ENCODE data around the gene LY9.

LY9 gene

DNA sequence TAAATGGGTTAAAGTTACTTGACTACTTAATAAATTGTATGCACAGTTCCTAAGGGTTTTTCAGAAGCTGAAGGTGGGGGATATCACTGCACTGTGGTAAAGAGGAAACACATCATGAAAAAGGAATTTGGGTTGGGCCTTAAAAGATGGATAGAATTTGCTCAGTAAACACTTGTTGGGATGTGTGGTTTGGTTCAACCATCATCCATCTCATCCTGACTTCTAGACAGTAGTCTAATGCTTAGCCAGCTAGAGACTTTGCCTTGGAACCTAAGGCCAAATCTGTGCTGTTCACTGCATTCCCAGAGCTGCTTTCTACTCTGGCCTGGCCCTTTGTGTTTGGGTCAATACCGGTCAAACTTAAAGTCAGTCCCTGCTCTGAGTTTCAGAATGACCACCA lies 30.6 kb downstream of the LY9 start:
- no peak for DNase-seq (ENCODE audit: low read depth, low spot score)
- no peak overlapping the region for H3K4me3 ChIP-seq (ENCODE audit: low read length)

GRCh38 chr1:160827418-160827817 lies 31.4 kb downstream of the LY9 start:
- no peak overlapping the region for H3K4me3 ChIP-seq (ENCODE audit: low read length)
- DNase-seq (ENCODE audit: low read depth, low spot score): no peak

- H3K4me3 ChIP-seq (ENCODE audit: low read length): no peak overlapping the region
- DNase-seq (ENCODE audit: low read depth, low spot score): no peak
These were observed 33.8 kb downstream of the LY9 start for GRCh38 chr1:160829766-160830165.

- DNase-seq (ENCODE audit: low read depth, low spot score): peak; percentile 64
- H3K4me3 ChIP-seq (ENCODE audit: low read length): no peak overlapping the region
These were observed 34.6 kb downstream of the LY9 start for GRCh38 chr1:160830321-160831153.

DNA sequence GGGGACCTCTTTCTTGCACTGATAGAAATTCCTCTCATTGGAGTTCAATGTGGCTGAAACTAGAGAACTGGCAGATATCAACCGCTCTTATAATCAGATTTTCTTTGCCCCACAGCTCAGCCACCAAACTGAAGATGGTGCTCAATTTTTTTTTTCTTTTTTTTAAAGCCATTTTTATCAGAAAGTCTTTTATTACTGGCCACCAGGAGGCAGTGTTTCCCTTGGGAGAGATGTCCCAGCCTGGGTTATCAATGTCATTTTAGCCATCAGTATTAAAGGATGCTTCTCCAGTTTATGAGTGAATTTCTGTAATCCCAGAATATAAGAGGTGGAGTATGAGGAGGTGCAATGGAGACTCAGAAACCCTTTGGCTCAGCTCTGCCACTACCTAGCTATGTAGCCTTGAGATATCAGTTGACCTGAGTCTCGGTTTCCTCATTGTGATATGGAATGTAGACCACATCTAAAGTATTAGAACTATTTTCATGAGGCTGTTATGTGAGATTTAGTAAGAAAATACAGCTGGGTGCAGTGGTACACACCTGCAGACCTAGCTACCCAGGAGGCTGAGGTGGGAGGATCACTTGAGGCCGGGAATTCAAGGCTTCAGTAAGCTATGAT lies 39.1 kb downstream of the LY9 start:
- DNase-seq (ENCODE audit: low read depth, low spot score): peak; percentile 44

GRCh38 chr1:160835751-160836150 lies 39.8 kb downstream of the LY9 start:
- DNase-seq (ENCODE audit: low read depth, low spot score): no peak
- no peak overlapping the region for H3K4me3 ChIP-seq (ENCODE audit: low read length)

More for the DNA sequence above, 39.1 kb downstream of the LY9 start:
- H3K4me3 ChIP-seq (ENCODE audit: low read length): no peak overlapping the region

DNA sequence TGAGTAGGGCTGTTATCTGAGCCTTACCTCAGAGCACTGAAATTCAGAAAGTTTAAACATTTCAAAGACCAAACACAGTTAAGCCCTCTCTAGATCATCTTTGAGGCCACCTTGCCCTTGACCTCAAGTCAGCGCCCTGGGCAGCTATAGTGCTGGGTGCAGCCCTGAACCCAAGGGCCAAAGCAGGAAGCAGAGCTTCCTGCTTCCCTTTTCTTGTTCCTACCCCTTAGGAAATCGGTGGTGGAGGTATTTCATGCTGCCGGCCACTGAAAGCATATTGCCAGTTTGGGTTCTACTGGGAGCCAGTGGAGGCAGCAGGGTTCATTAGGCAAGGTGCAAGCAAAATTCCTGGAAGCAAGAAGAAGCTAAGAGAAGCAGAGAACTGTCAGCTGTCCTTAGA lies 40.6 kb downstream of the LY9 start:
- DNase-seq (ENCODE audit: low read depth, low spot score): no peak
- no peak overlapping the region for H3K4me3 ChIP-seq (ENCODE audit: low read length)

GRCh38 chr1:160836981-160837557 lies 41.1 kb downstream of the LY9 start:
- peak; percentile 18 for DNase-seq (ENCODE audit: low read depth, low spot score)
- peak overlapping the region; percentile 7 for H3K4me3 ChIP-seq (ENCODE audit: low read length)

DNA sequence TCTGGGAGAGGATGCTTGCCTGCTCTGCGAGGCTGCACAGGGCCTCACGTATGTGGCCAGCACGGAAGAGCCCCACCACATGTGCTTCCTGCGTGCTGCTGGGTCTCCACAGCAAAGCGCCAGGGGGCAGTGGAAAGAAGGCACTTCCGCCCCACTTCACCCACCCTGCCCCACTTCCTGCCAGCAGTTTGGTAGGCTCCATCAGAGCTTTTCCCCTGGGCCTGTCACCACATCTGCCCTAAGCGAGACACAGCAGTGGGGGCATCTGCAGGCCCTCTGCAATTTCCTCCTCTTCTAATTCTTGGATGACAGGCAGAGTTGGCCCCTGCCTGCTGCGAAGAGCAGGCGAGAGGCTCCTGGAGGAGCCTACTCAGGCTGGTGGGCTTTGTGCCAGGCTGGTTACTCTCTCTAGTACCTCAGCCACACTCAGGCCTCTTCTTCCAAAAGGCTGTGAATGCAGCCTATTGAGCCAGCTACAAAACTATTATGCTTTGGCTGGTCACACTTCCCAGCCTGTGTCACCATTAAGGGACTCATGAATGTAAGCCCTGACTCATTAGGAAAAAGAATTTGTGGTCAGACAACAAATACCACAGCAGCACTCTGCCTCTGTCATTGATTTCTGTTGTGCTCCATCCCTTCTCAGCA lies 41.7 kb downstream of the LY9 start:
- peak overlapping the region; percentile 24 for H3K4me3 ChIP-seq (ENCODE audit: low read length)
- DNase-seq (ENCODE audit: low read depth, low spot score): peak; percentile 98

DNA sequence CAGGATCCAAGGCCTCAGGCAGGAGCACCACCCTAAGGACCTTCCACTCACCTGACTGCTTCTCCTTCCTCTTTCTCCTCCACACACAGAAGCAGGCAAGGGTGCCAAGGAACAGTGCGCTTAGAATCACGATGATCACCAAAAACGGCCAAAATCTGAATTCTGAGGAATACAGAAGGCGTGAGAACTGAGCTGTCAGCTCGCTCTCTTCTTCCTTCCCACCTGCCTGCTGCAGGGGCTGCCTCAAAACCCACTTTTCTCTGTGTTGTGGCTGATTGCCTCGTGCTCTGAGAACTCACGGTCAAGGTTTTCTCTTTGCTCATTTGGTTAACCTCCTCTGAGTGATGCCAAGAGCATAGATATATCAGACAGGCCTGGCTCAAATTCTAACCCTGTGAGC lies 42.9 kb downstream of the LY9 start:
- peak; percentile 77 for DNase-seq (ENCODE audit: low read depth, low spot score)
- no peak overlapping the region; the same call in 1 of the 2 replicates for H3K4me3 ChIP-seq (ENCODE audit: low read length)

DNA sequence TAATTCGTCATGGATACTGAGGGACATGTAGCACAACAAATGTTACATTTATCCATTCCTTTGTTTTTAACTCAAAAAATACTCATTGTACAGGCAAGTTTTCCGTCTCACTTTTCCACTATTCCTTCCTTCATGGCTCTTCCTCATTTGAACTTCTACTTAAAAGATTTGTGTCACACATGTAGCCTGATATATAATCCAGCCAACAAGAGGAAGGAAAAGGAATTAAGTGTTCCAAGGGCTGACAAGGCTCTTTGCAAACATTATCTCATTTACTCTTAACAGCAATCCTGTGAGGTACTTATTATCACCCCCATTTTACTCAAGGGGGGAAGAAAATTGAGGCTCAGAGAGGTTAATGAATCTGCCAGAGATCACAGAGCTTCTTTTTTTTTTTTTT lies 43.8 kb downstream of the LY9 start:
- no peak for DNase-seq (ENCODE audit: low read depth, low spot score)
- H3K4me3 ChIP-seq (ENCODE audit: low read length): no peak overlapping the region

DNA sequence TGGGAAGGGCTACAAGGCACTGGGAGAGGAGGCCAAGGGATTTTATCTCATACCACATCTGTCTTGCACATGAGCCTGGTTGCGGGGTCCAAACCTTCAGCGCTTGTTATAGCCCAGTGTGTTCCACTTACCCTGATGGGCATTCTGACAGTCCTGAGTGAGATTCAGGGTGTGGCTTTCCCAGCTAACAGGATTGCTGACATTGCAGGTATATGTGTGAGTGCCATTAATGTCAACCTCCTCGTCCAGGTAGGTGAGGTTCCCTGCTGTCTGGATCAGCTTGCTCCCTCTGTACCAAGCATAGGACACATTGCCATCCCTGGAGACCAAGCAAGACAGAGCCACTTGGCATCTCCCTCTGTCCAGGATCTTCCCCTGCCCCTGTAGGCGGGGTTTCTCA lies 45.1 kb downstream of the LY9 start:
- no peak overlapping the region for H3K4me3 ChIP-seq (ENCODE audit: low read length)
- DNase-seq (ENCODE audit: low read depth, low spot score): no peak

GRCh38 chr1:160844447-160845232 lies 48.7 kb downstream of the LY9 start:
- H3K4me3 ChIP-seq (ENCODE audit: low read length): no peak overlapping the region
- no peak for DNase-seq (ENCODE audit: low read depth, low spot score)

DNA sequence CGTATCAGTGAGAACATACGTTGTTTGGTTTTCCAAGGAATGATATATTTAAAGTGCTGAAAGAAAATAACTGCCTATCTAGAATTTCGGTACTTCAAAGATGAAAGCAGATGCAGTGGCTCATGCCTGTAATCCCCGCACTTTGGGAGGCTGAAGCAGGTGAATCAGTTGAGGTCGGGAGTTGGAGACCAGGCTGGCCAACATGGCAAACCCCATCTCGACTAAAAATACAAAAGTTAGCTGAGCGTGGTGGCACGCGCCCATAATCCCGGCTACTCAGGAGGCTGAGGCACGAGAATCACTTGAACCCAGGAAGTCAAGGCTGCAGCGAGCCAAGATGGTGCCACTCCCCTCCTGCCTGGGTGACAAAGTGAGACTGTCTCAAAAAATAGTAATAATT lies 50.3 kb downstream of the LY9 start:
- H3K4me3 ChIP-seq (ENCODE audit: low read length): no peak overlapping the region
- no peak for DNase-seq (ENCODE audit: low read depth, low spot score)

DNA sequence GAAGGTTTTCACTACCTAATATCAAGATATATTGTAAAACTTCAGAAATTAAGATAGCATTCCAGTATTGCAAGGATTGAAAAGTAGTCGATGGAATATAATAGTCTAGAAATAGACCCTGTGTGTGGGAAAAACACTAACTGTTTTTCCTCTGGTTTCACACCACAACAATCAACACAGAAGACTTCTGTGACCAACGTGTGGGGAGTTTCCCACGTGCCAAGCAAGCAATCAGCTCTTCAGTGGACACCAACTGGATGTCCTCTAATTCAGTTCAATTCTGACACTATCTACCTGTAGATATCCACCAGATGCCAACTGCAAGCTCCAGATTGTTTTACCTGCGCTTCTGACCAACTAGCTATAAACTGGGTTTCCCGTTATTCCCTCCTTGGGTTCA lies 54.6 kb downstream of the LY9 start:
- H3K4me3 ChIP-seq (ENCODE audit: low read length): no peak overlapping the region
- DNase-seq (ENCODE audit: low read depth, low spot score): no peak

DNA sequence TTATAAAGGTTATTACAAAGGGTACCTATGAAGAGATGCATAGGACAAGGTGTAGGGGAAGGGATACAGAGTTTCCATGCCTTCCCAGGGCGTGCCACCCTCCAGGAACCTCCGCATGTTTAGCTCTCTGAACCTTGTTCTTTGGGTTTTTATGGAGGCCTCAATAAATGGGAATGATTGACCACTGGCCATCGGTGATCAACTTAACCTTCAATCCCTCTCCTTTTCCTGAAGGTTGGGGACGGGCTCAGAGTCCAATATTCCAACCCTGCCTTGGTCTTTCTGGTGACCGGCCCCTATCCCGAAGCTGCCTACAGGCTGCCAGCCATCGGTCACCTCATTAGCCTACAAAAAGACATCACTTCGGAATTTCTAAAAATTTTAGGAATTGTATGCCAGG lies 55.0 kb downstream of the LY9 start:
- H3K4me3 ChIP-seq (ENCODE audit: low read length): no peak overlapping the region
- no peak for DNase-seq (ENCODE audit: low read depth, low spot score)

- no peak for DNase-seq (ENCODE audit: low read depth, low spot score)
- H3K4me3 ChIP-seq (ENCODE audit: low read length): no peak overlapping the region
These were observed 57.0 kb downstream of the LY9 start for GRCh38 chr1:160853014-160853413.

- no peak overlapping the region for H3K4me3 ChIP-seq (ENCODE audit: low read length)
- no peak for DNase-seq (ENCODE audit: low read depth, low spot score)
These were observed 57.8 kb downstream of the LY9 start for GRCh38 chr1:160853754-160854153.
